GM18867 (cell line): ENCODE measurements around the gene CDIP1.
"Not testable (repeated sequence)": the region's sequence is repeated elsewhere in the genome, so short reads cannot be mapped to it uniquely, and the experiment has no call there.

Source experiments
- ATAC-seq: cut with Tn5 transposase; IDR thresholded peaks from one replicate; pipeline ENCODE4 v1.9.1; 2021; ENCODE audit warnings: mild to moderate bottlenecking, moderate library complexity; ENCODE audit not compliant: unreplicated experiment

CDIP1 gene

GRCh38 chr16:4538350-4539235 lies at the start of gene CDIP1:
Gene CDIP1, minus strand, starts transcription at chr16:4538773. Its CDS starts 24,643 bp downstream, at chr16:4514130.
- ATAC-seq: peak; percentile 78

- no peak for ATAC-seq
Observed at GRCh38 chr16:4586291-4586690, 47.7 kb upstream of the CDIP1 start.

GRCh38 chr16:4583906-4584305 lies 45.3 kb upstream of the CDIP1 start:
- no peak for ATAC-seq

GRCh38 chr16:4580250-4580649 lies 41.7 kb upstream of the CDIP1 start:
- no peak for ATAC-seq

- no peak for ATAC-seq
Observed at GRCh38 chr16:4578961-4579530, 40.5 kb upstream of the CDIP1 start.

GRCh38 chr16:4576008-4576407 lies 37.4 kb upstream of the CDIP1 start:
- no peak for ATAC-seq

GRCh38 chr16:4574919-4575705 lies 36.5 kb upstream of the CDIP1 start:
- no peak for ATAC-seq

GRCh38 chr16:4573926-4574325 lies 35.4 kb upstream of the CDIP1 start:
- not testable (repeated sequence) for ATAC-seq

- no peak for ATAC-seq
Observed at GRCh38 chr16:4572715-4573114, 34.1 kb upstream of the CDIP1 start.

- ATAC-seq: no peak
Observed at GRCh38 chr16:4570688-4571321, 32.2 kb upstream of the CDIP1 start.

GRCh38 chr16:4570086-4570485 lies 31.5 kb upstream of the CDIP1 start:
- ATAC-seq: no peak

- ATAC-seq: peak; percentile 62
Observed at GRCh38 chr16:4566144-4566543, 27.6 kb upstream of the CDIP1 start.

GRCh38 chr16:4564661-4565267 lies 26.2 kb upstream of the CDIP1 start:
- no peak for ATAC-seq

- no peak for ATAC-seq
Observed at GRCh38 chr16:4561596-4561995, 23.0 kb upstream of the CDIP1 start.

GRCh38 chr16:4557973-4558372 lies 19.4 kb upstream of the CDIP1 start:
- no peak for ATAC-seq

GRCh38 chr16:4556580-4556979 lies 18.0 kb upstream of the CDIP1 start:
- ATAC-seq: no peak

GRCh38 chr16:4556112-4556511 lies 17.5 kb upstream of the CDIP1 start, which contains the start of gene C16orf96:
Gene C16orf96, plus strand, starts transcription at chr16:4556340. Its CDS starts 150 bp downstream, at chr16:4556490.
- no peak for ATAC-seq

- ATAC-seq: no peak
Observed at GRCh38 chr16:4552541-4552940, 14.0 kb upstream of the CDIP1 start.

- no peak for ATAC-seq
Observed at GRCh38 chr16:4550591-4550990, 12.0 kb upstream of the CDIP1 start.

- no peak for ATAC-seq
Observed at GRCh38 chr16:4548124-4548523, 9.6 kb upstream of the CDIP1 start.

- ATAC-seq: no peak
Observed at GRCh38 chr16:4544473-4544872, 5.9 kb upstream of the CDIP1 start.
